ENCODE results near the gene BCAN. TPM values are rescaled to one million over a fixed set of nuclear protein-coding genes. Genes with fewer than 3 reads are reported as not detected.
"Not testable (repeated sequence)": the region's sequence is repeated elsewhere in the genome, so short reads cannot be mapped to it uniquely, and the experiment has no call there.

BCAN gene
- total RNA-seq, 1 donor from 2014 or later: 1.1 TPM

DNA sequence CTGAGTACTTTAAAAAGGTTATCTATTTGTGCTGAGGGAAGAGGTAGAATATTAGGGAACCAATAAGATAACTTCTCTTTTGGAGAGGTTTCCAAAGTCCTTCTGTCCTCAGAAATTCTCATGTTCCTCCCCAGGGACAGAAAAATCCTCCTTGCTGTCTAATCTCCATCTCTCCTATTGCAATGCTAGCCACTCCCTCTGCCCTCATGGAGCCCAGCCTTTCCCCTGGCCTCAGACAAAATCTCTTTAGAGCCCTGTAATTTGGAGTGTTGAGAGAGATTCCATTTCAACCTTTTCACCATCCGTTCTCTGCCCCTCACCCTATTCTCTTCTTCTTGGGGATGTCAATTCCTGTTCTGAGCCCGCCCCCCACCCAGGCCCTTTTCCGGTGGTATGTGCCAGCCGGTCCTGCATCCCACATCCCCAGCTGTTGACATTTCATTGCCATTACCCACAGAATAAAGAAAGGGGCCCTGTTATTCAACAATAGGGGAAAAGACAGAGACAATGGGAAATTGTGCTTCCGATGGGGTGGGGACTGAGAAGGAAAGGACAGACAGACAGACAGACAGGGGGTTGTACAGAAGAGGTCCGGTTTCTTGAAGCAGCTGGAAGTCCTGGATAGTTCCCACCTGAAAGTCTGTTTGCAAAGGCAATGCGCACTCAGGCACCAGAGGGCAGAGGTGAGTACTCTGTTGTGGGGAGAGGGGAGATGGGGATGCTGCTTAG, 22.9 kb upstream of the BCAN start, which contains the start of gene HAPLN2:
Gene HAPLN2, plus strand, starts transcription at position 563 of the 729 bp plus-strand sequence. CDS start 4,076 bp downstream, outside the sequence.
- no peak for DNase-seq (ENCODE audit: low spot score)

DNA sequence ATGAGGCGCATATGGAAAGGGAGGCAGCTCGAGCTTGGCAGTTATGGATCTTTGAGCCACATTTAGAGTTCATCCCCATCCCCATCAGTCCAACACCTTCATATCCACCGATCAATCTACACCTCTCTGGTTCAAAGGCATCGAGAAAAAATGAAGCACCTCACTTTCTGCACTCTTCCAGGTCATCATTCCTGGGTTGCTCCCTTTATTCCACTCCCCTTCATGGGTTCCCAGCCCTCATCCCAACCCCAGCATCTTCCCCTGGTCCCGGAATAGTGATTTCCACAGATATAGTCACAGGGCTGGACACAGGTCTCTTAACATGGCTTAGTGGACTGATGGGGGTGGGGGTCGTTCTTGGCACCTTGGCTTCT, 22.3 kb upstream of the BCAN start:
- no peak for DNase-seq (ENCODE audit: low spot score)

DNA sequence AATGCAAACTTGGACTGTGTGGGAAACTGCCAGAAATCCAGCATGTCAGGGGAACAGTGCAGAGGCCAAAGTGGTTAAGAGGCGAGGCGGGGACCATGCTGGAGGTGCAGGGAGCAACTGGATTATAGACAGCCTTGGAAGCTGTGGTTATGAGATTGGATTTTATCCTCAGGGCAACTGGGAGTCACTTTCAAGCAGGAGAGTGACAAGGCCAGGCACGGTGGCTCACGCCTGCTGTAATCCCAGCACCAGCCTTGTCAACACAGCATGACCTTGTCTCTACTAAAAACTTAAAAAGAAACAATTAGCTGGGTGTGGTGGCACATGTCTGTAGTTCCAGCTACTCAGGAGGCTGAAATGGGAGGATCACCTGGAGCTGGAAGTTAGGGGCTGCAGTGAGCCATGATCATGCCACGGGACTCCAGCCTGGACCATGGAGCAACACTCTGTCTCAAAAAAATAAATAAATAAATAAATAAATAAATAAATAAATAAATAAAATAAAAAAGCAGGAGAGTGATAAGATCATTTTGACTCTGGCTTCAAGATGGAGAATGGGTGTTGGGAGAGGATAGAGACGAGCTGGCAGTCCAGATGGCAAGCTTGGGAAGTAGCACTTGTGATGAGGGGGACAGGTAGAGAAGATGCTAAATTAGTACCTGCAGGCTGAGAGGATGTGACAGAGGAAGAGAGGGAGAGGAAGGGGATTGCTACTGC, 19.2 kb upstream of the BCAN start:
- DNase-seq (ENCODE audit: low spot score): no peak

DNA sequence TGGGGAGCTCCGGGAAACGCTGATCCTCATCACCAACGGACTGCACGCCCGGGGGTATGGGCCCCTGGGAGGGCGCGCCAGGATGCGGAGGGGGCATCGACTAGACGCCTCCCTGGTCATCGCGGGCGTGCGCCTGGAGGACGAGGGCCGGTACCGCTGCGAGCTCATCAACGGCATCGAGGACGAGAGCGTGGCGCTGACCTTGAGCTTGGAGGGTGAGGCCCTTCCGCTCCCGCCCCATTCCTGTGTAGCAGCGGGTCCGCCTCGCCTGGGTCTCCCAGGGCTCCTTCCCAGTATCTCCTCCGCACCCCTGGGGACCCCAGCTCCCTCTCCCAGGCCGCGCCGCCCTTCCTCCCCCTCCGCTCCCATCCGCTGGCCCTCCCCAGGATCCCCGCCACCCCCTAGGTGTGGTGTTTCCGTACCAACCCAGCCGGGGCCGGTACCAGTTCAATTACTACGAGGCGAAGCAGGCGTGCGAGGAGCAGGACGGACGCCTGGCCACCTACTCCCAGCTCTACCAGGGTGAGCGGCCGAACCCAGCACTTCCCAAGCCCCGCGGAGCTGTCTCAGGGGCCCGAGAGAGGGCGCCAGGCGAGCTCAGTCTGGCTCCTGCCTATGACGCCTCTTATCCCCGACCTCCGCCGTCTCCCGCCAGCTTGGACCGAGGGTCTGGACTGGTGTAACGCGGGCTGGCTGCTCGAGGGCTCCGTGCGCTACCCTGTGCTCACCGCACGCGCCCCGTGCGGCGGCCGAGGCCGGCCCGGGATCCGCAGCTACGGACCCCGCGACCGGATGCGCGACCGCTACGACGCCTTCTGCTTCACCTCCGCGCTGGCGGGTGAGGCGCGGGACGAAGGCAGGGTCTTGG, 17.7 kb upstream of the BCAN start:
- peak; percentile 74 for DNase-seq (ENCODE audit: low spot score)

DNA sequence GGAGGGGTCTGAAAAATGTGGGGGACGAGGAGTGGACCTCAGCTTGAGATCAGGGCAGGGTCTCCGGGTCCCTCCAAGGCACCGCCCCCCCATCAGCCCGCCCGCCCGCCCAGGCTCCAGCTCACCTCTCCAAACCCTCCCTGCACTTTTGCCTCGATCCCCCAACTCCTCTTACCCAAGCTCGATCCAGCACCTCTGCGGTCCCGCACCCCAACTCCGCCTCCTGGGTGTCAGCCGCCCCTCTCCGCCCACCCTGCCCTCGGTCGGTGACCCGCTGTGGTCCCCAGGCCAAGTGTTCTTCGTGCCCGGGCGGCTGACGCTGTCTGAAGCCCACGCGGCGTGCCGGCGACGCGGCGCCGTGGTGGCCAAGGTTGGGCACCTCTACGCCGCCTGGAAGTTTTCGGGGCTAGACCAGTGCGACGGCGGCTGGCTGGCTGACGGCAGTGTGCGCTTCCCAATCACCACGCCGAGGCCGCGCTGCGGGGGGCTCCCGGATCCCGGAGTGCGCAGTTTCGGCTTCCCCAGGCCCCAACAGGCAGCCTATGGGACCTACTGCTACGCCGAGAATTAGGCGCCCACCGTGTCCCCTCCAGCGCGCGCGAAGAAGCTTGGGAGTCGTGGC, 17.0 kb upstream of the BCAN start:
- no peak for DNase-seq (ENCODE audit: low spot score)

DNA sequence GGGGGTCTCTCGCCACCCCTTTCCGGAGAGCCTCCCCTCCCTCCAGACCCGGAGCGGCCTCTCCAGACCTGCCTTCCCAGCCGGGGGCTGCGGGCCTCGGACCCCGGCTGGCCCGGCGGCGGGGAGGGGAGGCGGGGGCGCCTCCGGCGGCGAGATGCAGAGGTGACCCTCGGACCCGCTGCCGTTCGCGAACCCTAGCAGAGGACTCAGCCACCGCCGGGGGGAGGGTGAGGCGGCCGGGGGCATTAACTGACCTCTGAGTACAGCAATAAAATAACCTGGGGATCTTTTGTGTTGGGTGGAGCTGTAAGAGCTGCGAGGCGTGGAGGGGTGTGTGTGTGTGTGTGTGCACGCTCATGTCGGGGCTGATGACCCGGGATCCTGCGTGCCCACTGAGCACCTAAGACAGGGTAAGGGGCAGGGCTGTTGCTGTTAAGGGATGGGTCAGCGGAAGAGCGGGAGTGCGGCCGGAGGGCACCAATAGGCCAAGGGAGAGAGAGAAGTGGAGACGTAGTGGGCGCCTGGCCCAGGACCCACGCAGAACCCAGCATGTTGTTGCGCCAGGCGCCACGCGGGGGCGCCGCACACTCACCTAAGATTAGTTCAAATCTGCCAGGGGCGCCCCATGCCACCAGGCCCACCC, 16.4 kb upstream of the BCAN start:
- no peak for DNase-seq (ENCODE audit: low spot score)

DNA sequence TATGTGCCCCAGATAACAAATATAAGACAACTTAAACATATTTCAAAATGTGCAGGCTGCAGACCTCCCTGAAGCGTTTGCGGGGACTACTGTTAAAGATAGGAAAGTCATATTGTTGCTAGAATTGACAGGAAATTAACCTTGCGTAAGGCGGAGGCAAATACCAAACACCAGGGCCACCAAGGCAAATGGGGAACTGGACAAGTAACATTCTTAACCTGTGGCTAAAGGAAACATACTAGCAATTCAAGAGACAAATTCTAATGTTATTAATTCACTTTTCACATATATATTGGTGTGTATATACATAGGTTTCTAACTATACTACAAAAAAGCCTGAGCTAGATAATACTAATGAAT, 15.9 kb upstream of the BCAN start:
- DNase-seq (ENCODE audit: low spot score): no peak

DNA sequence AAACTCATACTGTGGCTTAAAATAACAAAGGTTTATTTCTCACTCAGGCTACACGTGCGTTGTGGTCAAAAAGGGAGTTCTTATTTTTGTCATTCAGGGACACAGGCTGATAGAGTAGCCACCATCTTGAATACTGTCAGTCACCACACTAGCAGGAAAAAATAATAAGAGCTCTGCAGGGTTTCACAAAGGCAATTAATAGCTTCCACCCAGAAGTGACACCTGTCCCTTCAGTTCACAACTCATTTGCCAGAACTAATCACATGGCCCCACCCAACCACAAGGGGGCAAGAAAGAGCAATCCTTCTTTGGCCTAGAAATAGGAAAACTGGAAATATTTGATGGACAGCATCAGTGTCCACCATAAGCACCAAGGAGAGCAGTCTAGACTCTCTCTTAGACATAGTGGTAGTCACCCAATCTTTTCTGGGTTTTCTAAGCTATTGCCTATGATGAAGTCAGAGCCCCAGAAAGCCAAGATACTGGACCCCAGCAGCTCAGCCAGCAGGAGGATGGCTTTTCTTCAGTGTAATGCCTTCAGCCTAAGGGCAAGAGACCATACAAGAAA, 14.5 kb upstream of the BCAN start:
- DNase-seq (ENCODE audit: low spot score): no peak

DNA sequence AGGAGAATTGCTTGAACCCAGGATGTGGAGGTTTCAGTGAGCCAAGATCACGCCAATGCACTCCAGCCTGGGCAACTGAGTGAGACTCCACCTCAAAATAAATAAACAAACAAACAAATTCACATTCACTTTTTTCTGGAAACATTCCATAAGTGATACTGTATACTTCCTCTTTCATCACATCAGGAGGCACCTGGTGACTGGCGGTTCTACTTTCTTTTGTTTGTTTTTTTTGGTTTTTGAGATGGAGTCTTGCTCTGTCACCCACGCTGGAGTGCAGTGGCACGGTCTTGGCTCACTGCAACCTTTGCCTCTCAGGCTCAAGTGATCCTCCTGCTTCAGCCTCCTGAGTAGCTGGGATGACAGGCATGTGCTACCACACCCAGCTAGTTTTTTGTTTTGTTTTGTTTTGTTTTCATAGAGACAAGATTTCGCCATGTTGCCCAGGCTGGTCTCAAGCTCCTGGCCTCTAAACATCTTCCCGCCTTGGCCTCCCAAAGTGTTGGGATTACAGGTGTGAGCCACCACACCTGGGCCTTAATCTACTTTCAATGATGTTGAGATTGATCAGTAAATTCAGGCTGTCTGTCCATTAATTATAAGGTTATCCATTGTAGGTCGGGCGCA, 12.0 kb upstream of the BCAN start:
- no peak for DNase-seq (ENCODE audit: low spot score)

DNA sequence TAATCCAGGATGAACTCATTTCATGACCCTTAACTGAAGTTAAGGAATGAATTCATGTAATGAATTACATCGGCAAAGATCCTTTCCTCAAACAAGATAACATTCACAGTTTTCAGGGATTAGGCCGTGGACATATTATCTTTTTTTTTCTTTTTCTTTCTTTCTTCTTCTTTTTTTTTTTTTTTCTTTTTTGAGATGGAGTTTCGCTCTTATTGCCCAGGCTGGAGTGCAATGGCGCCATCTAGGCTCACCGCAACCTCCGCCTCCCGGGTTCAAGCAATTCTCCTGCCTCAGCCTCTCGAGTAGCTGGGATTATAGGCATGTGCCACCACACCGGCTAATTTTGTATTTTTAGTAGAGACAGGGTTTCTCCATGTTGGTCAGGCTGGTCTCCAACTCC, 10.8 kb upstream of the BCAN start:
- DNase-seq (ENCODE audit: low spot score): not testable (repeated sequence)

DNA sequence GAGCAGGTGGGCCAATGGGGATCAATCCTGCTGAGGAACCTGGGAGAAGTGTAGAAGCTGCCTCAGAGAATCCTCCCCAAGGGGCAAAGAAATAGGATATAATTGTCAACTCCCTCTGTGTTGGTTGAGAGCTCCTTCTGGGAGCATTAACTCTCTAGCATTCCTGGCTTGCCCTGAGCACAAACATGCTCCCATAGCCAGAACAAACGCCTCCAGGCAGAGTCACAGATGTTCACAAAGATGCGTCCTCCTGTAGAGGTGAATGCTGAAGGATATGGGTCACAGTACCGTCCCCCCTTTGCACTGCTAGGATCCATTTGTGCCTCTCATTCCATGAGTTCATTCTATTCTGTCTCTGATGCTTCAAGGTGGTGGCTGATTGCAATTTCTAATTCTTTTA, 9.6 kb upstream of the BCAN start:
- DNase-seq (ENCODE audit: low spot score): no peak

DNA sequence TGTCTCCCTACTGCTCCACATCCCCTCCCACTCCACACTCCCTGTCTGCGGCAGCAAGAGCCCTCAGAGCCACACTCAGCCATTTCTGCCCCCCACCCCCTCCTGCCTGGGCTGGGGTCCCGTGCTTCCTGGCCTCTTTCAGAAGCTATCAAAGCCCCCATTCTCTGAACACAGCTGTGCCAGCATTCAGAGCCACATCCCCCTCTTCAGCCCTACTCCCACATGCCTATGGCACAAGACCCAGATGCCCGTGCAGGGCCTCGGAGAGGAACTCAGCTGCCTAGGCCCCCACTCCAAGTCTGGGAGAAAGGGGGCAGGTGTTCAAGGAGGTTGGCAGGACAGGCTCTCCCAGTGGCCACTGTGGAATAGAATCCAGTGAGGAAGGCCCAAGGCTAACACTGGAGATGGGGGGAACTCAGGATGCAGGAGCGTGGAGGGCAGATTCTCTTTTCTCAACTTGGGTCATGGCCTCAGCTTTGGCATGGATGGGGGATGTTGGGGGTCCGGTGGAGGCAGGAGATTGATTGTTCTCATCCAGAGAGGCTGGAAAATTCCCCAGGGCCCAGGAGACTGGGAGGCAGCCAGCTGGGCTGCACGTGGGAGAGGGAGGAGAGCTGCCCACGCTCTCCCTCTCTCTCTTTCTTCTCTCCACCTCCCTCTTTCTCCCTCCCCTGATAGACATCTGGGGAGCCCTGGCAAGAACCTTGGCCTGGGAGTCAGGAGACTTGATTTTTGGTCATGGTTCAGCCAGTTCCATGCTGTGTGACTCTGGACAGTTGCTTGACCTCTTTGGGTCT, 3.5 kb upstream of the BCAN start:
- DNase-seq (ENCODE audit: low spot score): no peak

DNA sequence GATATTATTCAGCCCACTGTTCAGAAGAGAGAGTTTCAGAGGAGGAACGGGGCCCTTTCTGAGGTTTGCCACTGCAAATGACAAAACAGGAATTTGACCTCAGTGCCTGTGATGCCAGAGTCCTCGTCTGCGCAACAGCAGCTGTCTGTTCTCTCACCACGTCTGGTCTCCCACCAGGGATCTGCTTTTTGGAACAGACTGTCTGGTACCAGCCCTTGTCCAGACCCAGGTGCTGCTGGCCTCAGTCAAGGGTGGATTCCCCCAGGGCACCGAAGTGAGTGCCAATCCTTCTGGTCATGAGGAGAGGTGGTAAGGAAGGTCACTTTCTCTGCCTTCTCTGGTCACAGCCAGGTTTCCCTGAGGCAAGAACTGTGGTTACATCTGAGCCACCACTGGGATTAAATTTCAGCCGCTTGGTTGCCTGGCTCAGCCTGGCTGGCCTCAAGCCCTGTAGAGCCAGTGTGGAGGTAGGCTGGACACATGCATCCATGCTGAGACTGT, 2.3 kb upstream of the BCAN start:
- no peak for DNase-seq (ENCODE audit: low spot score)

DNA sequence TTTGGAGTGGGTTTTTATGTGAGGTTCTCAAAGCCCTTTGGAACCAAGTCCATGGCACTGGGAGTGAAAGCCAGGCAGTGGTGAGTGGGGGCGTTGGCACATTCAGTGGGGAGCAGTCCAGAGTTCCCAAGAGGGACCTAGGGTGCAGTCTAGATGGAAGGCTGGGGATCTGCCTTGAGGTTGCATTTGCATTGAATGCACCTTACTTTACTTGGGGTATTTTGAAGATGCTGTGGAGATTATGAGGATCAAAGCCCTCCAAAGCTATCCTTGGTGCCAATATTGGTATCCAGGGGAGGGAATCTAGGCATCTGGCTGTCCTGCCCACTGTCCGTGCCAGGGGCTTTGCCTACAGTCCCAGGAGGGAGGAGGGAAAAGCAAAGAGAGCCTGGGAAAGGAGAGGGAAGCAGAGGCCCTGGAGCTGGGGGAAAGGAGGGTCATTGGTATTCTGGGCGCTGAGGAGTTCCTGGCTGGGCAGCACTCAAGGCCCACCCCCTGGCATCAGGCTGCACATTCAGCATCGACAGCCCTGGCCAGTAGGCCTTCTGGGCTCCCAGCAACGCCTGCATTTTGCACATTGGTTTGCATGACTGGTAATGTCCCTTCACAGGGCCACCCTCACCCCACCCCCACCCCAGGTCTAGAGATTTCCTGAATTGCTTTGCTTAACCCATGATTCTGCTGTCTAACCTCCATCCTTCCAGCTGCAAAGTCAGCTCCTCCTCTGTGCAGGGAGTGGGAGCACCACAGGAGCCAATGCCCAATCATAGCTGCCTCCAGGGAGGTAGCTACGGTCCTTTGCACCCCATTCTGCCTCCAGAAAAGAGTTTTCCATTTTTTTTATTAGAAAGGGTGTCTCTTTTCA, 843 bp upstream of the BCAN start:
- no peak for DNase-seq (ENCODE audit: low spot score)

DNA sequence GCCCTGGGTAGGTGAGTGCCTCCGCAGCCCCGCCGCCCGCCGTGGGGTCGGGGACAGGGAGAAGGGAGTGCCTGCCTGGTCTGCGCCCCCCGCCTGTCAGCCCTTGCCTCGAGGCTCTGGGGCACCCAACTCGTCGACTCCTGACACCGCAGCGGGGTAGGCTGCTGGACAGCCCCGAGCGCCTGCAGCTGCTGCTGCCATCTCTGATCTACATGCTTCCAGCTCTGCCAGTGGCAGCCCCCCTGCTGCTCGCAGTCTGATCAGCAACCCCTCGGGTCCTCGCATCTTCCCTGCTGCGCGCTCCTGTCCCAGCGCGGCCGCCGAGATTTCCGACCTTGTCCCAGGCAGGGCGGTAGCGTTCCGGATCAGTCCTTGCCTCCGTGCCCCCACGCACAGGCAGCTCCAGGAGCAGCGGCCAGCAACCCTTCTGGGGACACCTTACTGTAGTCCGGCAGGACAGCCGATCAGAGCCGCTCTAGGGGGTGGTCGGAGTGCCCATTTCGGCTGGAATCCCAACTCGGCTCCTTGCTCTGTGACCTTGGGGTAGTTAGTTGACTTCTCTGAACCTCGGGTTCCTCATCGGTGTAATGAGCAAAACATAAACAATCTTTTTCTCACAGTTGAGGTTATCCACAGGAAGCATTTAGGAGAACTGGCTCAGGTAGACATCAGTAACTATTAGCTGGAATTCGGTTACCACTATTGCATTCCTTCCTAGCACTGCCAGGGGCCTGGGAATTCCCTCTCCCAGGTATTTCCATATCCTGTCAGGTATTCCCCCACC, 540 bp downstream of the BCAN start:
- DNase-seq (ENCODE audit: low spot score): no peak

DNA sequence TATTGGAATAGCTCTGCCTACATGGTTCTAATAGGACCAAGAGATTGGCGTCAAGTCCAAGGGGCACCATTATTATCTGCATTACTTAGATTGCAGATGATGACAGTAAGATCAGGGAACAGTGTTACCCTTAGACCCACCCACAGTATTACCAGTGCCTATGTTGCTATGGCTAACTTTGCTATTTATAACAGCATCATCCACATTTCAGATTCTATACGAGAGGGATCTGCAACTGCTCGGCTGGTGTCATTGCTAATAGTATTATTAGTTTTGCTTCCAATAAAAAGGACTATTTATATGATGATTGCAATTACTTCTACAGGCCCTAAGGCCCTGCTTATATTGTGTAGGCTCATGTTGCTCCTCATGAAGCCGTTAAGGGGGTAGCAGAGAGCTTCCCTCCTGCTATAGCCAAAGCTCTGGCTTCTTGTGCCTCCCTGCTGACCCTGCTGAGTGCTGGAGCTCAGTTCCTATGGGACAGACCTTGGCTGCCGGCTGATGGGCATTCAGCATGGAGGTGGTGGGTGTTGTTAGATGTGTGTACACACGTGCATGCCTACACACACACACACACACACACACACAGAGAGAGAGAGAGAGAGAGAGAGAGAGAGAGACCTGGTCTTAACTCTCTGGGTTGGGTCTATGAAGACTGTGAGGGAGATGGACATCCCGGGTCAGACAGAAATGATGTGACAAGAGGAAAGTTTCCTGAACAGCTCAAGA, 1.3 kb downstream of the BCAN start:
- DNase-seq (ENCODE audit: low spot score): no peak

DNA sequence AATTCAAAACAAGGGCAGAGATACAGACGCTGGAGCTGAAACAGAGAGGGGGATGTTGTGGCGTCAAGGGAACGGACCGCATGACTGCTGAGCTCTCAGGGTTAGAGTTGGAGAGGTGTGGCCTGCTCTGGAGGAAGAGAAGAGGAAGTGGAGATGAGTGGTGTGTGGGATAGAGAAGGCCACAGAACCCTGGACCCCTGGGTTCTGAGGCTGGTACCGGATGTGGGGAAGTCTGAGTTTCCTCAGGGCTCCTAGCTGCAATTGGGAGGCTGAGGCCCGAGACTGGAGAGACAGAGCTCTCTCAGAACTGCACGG, 1.8 kb downstream of the BCAN start:
- DNase-seq (ENCODE audit: low spot score): no peak
